Stimulated activated CD4-positive, alpha-beta T cell treated with anti-CD3 and anti-CD28 coated beads, Interleukin-4, amount 100 ng/mL, for 24 hours (primary cell): ENCODE measurements around the gene COMMD3.

Source experiments
- DNase-seq: peaks from one replicate; pipeline ENCODE4 v3.0.0-alpha.2; 2020

The COMMD3 gene

GRCh38 chr10:22368981-22369380, 52.8 kb downstream of the COMMD3 start:
- DNase-seq: no peak

- DNase-seq: no peak
Observed at GRCh38 chr10:22369434-22370072, 53.4 kb downstream of the COMMD3 start.
